Muscle layer of colon (tissue), 2 donors: Measurements from ENCODE around the gene TOLLIP.

ENCODE experiments used
- H3K27ac ChIP-seq: one replicate; pipeline ENCODE4 v1.7.0; 2013; ENCODE audit warnings: low read depth, mild to moderate bottlenecking, low read length, moderate library complexity
- H3K27me3 ChIP-seq, 2 donors: one replicate each; pipeline ENCODE4 v1.7.0; 2013; ENCODE audit warnings: low read length in 2 of 2, mild to moderate bottlenecking in 2 of 2; ENCODE audit not compliant: insufficient read depth in 2 of 2, control insufficient read depth in 1 of 2
- H3K36me3 ChIP-seq: one replicate; pipeline ENCODE4 v1.7.0; 2013; ENCODE audit warnings: mild to moderate bottlenecking, low read length; ENCODE audit not compliant: insufficient read depth
- H3K4me1 ChIP-seq: one replicate; pipeline ENCODE4 v1.7.0; 2013; ENCODE audit warnings: mild to moderate bottlenecking, low read length; ENCODE audit not compliant: insufficient read depth
- H3K4me3 ChIP-seq, 2 donors: one replicate each; pipeline ENCODE4 v1.7.0; 2013; ENCODE audit warnings: low read length in 2 of 2, low read depth in 1 of 2, mild to moderate bottlenecking in 1 of 2, moderate library complexity in 1 of 2
- H3K9ac ChIP-seq: one replicate; pipeline ENCODE4 v1.7.0; 2013; ENCODE audit warnings: low read length
- H3K9me3 ChIP-seq: one replicate; pipeline ENCODE4 v1.7.0; 2013; ENCODE audit warnings: mild to moderate bottlenecking, low read length
- donor health status: abdominal sarcoma.
- donor health status: Adenocarcinoma of cecum.

TOLLIP gene

GRCh38 chr11:1330473-1330872 is 21.0 kb upstream of the TOLLIP start:
- Histone ChIP-seq H3K9ac (no peak overlapping the region), H3K27ac (no peak overlapping the region), H3K27me3 (no peaks in the 10 kb centered on the region), H3K4me1 (peaks cover 5% of the 10 kb centered on the region), H3K9me3 (no peaks in the 10 kb centered on the region), H3K36me3 (no peaks in the 10 kb centered on the region), H3K4me3 (no peak overlapping the region)

GRCh38 chr11:1327064-1327460 is 17.6 kb upstream of the TOLLIP start:
- Histone ChIP-seq H3K4me1 (no peaks in the 10 kb centered on the region), H3K4me3 (no peak overlapping the region), H3K27ac (no peak overlapping the region), H3K9me3 (no peaks in the 10 kb centered on the region), H3K27me3 (no peaks in the 10 kb centered on the region), H3K36me3 (no peaks in the 10 kb centered on the region), H3K9ac (no peak overlapping the region)

- Histone ChIP-seq H3K27ac (no peak overlapping the region), H3K27me3 (no peaks in the 10 kb centered on the region), H3K4me1 (no peaks in the 10 kb centered on the region), H3K9ac (no peak overlapping the region), H3K4me3 (no peak overlapping the region), H3K36me3 (no peaks in the 10 kb centered on the region), H3K9me3 (no peaks in the 10 kb centered on the region)
Observed at GRCh38 chr11:1326435-1327063, 17.1 kb upstream of the TOLLIP start.

GRCh38 chr11:1323774-1324173 is 14.3 kb upstream of the TOLLIP start:
- Histone ChIP-seq H3K27ac (no peak overlapping the region), H3K4me3 (no peak overlapping the region), H3K9me3 (no peaks in the 10 kb centered on the region), H3K36me3 (no peaks in the 10 kb centered on the region), H3K4me1 (no peaks in the 10 kb centered on the region), H3K27me3 (no peaks in the 10 kb centered on the region), H3K9ac (no peak overlapping the region)

GRCh38 chr11:1317993-1318392 is 8.6 kb upstream of the TOLLIP start:
- Histone ChIP-seq H3K4me3 (no peak overlapping the region), H3K27ac (no peak overlapping the region), H3K4me1 (no peaks in the 10 kb centered on the region), H3K36me3 (no peaks in the 10 kb centered on the region), H3K9me3 (no peaks in the 10 kb centered on the region), H3K9ac (no peak overlapping the region), H3K27me3 (no peaks in the 10 kb centered on the region)

- Histone ChIP-seq H3K9me3 (no peaks in the 10 kb centered on the region), H3K4me3 (no peak overlapping the region), H3K36me3 (no peaks in the 10 kb centered on the region), H3K27me3 (no peaks in the 10 kb centered on the region), H3K9ac (no peak overlapping the region), H3K4me1 (no peaks in the 10 kb centered on the region), H3K27ac (no peak overlapping the region)
Observed at GRCh38 chr11:1317432-1317831, 8.0 kb upstream of the TOLLIP start.

GRCh38 chr11:1310772-1311468 is 1.5 kb upstream of the TOLLIP start:
- H3K4me1 ChIP-seq, result peaks cover 32% of the 10 kb centered on the region
- no peaks in the 10 kb centered on the region for H3K9me3 ChIP-seq
- no peaks in the 10 kb centered on the region for H3K36me3 ChIP-seq
- peak overlapping the region in 1 of 2 donors; percentile 62 for H3K4me3 ChIP-seq
- no peaks in the 10 kb centered on the region for H3K27me3 ChIP-seq
- no peak overlapping the region for H3K27ac ChIP-seq
- no peak overlapping the region for H3K9ac ChIP-seq

- peak overlapping the region; percentile 76 for H3K27ac ChIP-seq
- H3K4me1 ChIP-seq, result peaks cover 37% of the 10 kb centered on the region
- H3K36me3 ChIP-seq, result peaks cover 2% of the 10 kb centered on the region
- peak overlapping the region; percentile 39 to 62 for H3K4me3 ChIP-seq
- H3K27me3 ChIP-seq, result no peaks in the 10 kb centered on the region
- no peaks in the 10 kb centered on the region for H3K9me3 ChIP-seq
- peak overlapping the region; percentile 45 for H3K9ac ChIP-seq
Observed at GRCh38 chr11:1310318-1310687, 871 bp upstream of the TOLLIP start.

- no peak overlapping the region for H3K9ac ChIP-seq
- peaks cover 5% of the 10 kb centered on the region for H3K36me3 ChIP-seq
- H3K27me3 ChIP-seq, result no peaks in the 10 kb centered on the region
- peak overlapping the region; percentile 79 for H3K27ac ChIP-seq
- peaks cover 42% of the 10 kb centered on the region for H3K4me1 ChIP-seq
- peak overlapping the region; percentile 35 to 74 for H3K4me3 ChIP-seq
- H3K9me3 ChIP-seq, result no peaks in the 10 kb centered on the region
Observed at GRCh38 chr11:1308743-1309497, 512 bp downstream of the TOLLIP start.

- peaks cover 5% of the 10 kb centered on the region for H3K36me3 ChIP-seq
- no peaks in the 10 kb centered on the region for H3K27me3 ChIP-seq
- H3K9ac ChIP-seq, result no peak overlapping the region
- no peak overlapping the region for H3K27ac ChIP-seq
- H3K4me3 ChIP-seq, result peak overlapping the region; percentile 35 to 74
- no peaks in the 10 kb centered on the region for H3K9me3 ChIP-seq
- peaks cover 46% of the 10 kb centered on the region for H3K4me1 ChIP-seq
Observed at GRCh38 chr11:1307998-1308742, 1.3 kb downstream of the TOLLIP start.

GRCh38 chr11:1307163-1307870 is 2.1 kb downstream of the TOLLIP start:
- H3K4me3 ChIP-seq, result no peak overlapping the region
- H3K36me3 ChIP-seq, result peaks cover 5% of the 10 kb centered on the region
- H3K27ac ChIP-seq, result no peak overlapping the region
- no peak overlapping the region for H3K9ac ChIP-seq
- H3K9me3 ChIP-seq, result no peaks in the 10 kb centered on the region
- H3K4me1 ChIP-seq, result peaks cover 54% of the 10 kb centered on the region
- H3K27me3 ChIP-seq, result no peaks in the 10 kb centered on the region
